ENCODE results near the gene ALDH5A1.

- TF ChIP-seq CTCF (optimal IDR thresholded peaks at IDR 0.05 in 1 of 3, IDR thresholded peaks at IDR 0.05 in 1 of 3, conservative IDR thresholded peaks at IDR 0.05 in 1 of 3; ENCODE audit: extremely low read depth in 1 of 3, insufficient read depth in 2 of 3, low read length in 3 of 3) (no peak), EZH2 (IDR thresholded peaks at IDR 0.05; ENCODE audit: low read length) (no peak)
These were observed 89.6 kb downstream of the ALDH5A1 start for GRCh38 chr6:24584382-24584720.
